ENCODE results near the gene NFIA.

DNA sequence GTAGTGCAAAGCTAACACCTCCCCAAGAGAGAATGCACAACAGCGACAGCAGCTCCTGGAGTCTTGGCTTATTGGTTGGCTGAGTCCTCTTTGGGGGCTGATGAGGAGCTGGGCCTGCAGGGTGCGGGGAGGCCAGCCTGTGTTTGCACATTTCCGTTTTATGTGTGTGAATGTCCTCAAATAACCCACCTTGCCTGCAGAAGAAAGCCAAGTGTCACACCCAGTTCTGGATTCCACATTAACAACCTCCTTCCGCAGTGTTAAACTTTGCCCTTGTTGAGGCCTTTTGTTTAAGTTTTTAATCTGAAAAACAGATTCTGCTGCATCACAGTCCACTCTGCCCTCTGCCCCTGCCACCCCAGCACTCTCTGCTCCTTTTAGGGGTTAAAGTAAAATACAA lies 368.1 kb downstream of the NFIA start:
- TF ChIP-seq, protein P1, sequence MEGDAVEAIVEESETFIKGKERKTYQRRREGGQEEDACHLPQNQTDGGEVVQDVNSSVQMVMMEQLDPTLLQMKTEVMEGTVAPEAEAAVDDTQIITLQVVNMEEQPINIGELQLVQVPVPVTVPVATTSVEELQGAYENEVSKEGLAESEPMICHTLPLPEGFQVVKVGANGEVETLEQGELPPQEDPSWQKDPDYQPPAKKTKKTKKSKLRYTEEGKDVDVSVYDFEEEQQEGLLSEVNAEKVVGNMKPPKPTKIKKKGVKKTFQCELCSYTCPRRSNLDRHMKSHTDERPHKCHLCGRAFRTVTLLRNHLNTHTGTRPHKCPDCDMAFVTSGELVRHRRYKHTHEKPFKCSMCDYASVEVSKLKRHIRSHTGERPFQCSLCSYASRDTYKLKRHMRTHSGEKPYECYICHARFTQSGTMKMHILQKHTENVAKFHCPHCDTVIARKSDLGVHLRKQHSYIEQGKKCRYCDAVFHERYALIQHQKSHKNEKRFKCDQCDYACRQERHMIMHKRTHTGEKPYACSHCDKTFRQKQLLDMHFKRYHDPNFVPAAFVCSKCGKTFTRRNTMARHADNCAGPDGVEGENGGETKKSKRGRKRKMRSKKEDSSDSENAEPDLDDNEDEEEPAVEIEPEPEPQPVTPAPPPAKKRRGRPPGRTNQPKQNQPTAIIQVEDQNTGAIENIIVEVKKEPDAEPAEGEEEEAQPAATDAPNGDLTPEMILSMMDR (conservative IDR thresholded peaks at IDR 0.05 in 1 of 2, IDR thresholded peaks at IDR 0.05 in 1 of 2; ENCODE audit: extremely low read depth in 1 of 2, insufficient read depth in 1 of 2, low read depth in 1 of 2, low read length in 2 of 2) = no peak
- no peak for TF ChIP-seq EZH2 (IDR thresholded peaks at IDR 0.05; ENCODE audit: borderline replicate concordance, low read length)
